ENCODE results near the gene SHROOM3.

SHROOM3 gene

GRCh38 chr4:76499461-76499860, 64.4 kb downstream of the SHROOM3 start:
- TF ChIP-seq, protein P1, sequence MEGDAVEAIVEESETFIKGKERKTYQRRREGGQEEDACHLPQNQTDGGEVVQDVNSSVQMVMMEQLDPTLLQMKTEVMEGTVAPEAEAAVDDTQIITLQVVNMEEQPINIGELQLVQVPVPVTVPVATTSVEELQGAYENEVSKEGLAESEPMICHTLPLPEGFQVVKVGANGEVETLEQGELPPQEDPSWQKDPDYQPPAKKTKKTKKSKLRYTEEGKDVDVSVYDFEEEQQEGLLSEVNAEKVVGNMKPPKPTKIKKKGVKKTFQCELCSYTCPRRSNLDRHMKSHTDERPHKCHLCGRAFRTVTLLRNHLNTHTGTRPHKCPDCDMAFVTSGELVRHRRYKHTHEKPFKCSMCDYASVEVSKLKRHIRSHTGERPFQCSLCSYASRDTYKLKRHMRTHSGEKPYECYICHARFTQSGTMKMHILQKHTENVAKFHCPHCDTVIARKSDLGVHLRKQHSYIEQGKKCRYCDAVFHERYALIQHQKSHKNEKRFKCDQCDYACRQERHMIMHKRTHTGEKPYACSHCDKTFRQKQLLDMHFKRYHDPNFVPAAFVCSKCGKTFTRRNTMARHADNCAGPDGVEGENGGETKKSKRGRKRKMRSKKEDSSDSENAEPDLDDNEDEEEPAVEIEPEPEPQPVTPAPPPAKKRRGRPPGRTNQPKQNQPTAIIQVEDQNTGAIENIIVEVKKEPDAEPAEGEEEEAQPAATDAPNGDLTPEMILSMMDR (IDR thresholded peaks at IDR 0.05; ENCODE audit: insufficient read depth, low read depth, low read length, missing control alignments): no peak
- H3K4me3 ChIP-seq (ENCODE audit: low read depth, low read length): no peak overlapping the region
- DNase-seq (ENCODE audit: low read depth): peak; percentile 14

DNA sequence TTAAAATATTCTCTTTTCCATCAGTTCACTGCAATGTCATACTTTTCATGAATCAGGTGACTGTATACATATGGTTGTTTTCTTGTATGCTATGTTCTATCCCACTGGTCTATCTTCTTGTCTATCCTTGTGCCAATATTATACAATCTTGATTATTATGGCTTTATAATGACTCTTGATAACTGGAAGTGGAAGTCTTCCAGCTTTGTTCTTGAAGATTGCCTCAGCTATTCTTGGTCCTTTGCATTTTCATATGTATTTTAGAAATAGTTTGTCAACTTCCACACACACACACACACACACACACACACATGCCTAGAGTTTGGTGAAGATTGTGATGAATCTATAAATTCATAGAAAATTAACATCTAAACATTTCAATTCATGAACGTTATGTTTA, 67.9 kb downstream of the SHROOM3 start:
- TF ChIP-seq, protein P1 (IDR thresholded peaks at IDR 0.05; ENCODE audit: insufficient read depth, low read depth, low read length, missing control alignments): no peak
- DNase-seq (ENCODE audit: low read depth): no peak
- H3K4me3 ChIP-seq (ENCODE audit: low read depth, low read length): no peak overlapping the region

- TF ChIP-seq, protein P1 (IDR thresholded peaks at IDR 0.05; ENCODE audit: insufficient read depth, low read depth, low read length, missing control alignments): peak; percentile 47
- peak; percentile 59 for DNase-seq (ENCODE audit: low read depth)
- no peak overlapping the region for H3K4me3 ChIP-seq (ENCODE audit: low read depth, low read length)
Measured at GRCh38 chr4:76504613-76505465, 69.8 kb downstream of the SHROOM3 start.

- DNase-seq (ENCODE audit: low read depth): no peak
- TF ChIP-seq, protein P1 (IDR thresholded peaks at IDR 0.05; ENCODE audit: insufficient read depth, low read depth, low read length, missing control alignments): no peak
- H3K4me3 ChIP-seq (ENCODE audit: low read depth, low read length): no peak overlapping the region
Measured at GRCh38 chr4:76511947-76512346, 76.9 kb downstream of the SHROOM3 start.

DNA sequence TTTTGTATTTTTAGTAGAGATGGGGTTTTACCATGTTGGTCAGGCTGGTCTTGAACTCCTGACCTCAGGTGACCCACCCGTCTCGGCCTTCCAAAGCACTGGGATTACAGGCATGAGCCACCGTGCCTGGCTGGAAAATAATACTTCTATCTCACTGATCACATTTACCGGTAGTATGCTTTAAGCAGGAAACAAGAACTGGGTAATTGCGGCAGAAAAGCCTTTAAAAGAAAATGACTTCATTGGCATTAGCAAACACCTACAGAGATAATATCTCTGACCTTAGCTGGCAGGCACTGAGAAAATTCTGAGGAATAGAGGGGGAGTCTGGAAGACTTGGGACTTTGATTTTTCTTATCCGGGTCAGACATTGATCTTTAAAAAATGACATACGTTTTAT, 78.5 kb downstream of the SHROOM3 start:
- no peak for DNase-seq (ENCODE audit: low read depth)
- H3K4me3 ChIP-seq (ENCODE audit: low read depth, low read length): no peak overlapping the region
- TF ChIP-seq, protein P1 (IDR thresholded peaks at IDR 0.05; ENCODE audit: insufficient read depth, low read depth, low read length, missing control alignments): no peak

DNA sequence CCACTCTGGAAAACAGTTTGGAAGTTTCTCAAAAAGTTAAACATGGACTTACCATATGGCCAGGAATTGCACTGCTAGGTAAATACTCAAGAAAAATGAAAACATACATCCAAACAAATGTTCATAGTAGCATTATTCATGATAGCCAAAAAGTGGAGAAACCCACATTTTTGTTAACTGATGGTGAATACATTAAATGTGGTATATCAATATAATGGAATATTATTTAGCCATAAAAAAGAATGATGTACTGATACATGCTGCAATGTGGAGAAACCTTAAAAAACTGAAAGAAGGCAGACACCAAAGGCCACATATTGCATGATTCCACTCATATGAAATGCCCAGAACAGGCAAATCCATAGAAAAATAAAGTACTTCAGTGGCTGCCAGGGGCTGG, 79.1 kb downstream of the SHROOM3 start:
- no peak for DNase-seq (ENCODE audit: low read depth)
- no peak overlapping the region for H3K4me3 ChIP-seq (ENCODE audit: low read depth, low read length)
- TF ChIP-seq, protein P1 (IDR thresholded peaks at IDR 0.05; ENCODE audit: insufficient read depth, low read depth, low read length, missing control alignments): no peak
